HG03060 (cell line): ENCODE measurements around the gene CYP1A1.
"Not testable (repeated sequence)": the region's sequence is repeated elsewhere in the genome, so short reads cannot be mapped to it uniquely, and the experiment has no call there.

Experiments used
- ATAC-seq: cut with Tn5 transposase; IDR thresholded peaks from one replicate; pipeline ENCODE4 v1.9.1; 2021; ENCODE audit warnings: low read depth, moderate number of reproducible peaks; ENCODE audit not compliant: unreplicated experiment

CYP1A1 gene

DNA sequence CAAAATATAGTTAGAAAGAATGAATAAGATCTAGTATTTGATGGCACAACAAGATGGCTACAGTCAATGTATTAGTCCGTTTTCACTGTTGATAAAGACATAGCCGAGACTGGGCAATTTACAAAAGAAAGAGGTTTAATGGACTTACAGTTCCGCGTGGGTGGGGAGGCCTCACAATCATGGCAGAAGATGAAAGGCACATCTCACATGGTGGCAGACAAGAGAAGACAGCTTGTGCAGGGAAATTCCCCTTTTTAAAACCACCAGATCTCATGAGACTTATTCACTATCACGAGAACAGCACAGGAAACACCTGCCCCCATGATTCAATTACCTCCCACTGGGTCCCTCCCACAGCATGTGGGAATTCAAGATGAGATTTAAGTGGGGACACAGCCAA is 12.9 kb upstream of the CYP1A1 start:
- ATAC-seq = not testable (repeated sequence)

GRCh38 chr15:74735305-74735704 is 10.0 kb upstream of the CYP1A1 start:
- no peak for ATAC-seq

DNA sequence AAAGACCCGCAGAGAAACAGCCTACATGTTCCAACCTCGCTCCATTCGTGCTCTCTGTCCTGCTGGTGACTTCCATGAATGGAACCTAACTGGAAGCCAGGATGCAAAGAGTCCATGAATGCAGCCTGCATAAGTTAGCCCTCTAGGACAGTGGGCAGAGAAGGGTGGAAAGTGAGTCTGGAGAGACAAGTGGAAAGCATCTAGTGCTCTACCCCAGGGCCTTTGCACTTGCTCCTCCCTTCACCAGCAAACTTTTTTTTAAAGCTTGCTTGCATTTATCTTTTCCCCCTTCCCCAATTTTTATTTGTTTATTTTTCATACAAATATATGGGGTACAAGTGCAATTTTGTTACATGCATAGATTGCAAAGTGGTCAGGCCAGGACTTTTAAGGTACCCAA is 7.9 kb upstream of the CYP1A1 start:
- no peak for ATAC-seq

DNA sequence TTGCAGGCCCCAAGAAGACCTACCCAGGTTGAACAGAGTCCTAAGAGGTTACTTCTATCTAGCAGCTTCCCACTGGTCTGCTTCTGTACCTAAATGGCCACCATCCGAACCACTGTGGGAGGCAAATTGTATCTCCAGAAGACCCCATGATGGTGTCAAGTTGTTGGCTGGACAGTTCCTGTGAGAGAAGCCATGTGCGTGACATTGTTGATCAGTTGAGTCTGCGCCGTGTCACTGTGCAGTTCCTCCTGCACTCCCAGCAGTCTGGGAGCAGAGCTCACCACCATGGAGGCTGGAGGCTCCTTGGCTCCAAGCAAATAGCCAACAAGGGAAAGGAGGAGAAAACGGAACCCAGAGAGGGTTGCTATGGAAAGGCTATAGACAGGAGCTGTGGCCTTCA is 7.5 kb upstream of the CYP1A1 start:
- ATAC-seq = no peak

DNA sequence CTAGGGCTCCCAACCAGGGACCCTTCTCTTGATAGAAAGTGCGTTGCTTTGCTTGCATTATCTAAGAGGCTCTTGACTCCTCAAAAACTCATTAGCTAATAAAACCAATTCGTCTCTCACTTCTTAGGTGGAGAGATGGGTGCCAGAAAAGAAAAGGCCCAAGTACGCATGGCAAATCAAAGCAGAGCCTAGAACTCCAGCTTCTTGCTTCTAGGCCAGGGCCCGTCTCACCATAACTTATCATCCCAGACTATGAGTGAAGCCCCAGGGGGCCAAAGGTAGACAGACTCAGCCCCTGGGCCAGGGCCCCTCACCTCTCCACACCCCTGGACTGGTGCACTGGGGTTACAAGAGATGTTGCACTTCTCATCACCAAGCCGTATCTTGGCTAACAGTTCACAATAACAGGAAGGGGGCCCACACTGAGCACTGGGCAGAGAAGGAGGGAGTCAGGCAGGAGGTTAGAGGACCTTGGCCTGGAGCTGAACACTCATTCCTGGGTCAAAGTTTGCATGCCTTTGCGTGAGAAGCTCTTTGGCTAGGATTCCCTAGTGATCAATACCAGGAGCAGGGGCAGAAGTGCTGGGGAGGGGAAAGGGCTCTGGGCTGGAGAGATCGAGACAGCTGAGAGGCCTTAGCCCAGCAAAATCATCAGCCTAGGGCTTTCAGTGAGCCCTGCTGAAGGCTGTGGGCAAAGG is 5.4 kb upstream of the CYP1A1 start:
- ATAC-seq = no peak

- ATAC-seq = not testable (repeated sequence)
Observed at GRCh38 chr15:74729372-74729771, 4.0 kb upstream of the CYP1A1 start.

GRCh38 chr15:74728699-74729098 is 3.4 kb upstream of the CYP1A1 start:
- not testable (repeated sequence) for ATAC-seq

DNA sequence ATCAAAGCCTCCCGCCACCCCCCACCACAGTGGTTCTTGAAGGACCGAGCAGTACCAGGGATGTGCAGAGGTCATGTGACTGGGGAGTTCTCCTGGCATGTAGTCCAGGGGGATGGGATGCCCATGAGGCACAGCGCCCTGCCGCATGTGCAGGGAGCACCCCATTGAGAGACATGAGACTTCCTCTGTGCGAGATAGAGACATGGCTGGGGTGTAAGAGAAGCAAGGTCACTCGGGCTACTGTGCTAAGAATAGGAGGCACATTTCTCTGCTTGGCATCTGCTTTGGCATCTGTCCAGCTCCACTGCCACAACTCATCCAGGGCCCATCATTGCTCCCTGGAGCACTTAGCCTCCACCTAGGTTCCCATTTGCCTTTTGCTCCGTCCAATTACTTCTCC is 2.4 kb upstream of the CYP1A1 start:
- no peak for ATAC-seq

- ATAC-seq = no peak
Observed at GRCh38 chr15:74726774-74727164, 1.4 kb upstream of the CYP1A1 start.

DNA sequence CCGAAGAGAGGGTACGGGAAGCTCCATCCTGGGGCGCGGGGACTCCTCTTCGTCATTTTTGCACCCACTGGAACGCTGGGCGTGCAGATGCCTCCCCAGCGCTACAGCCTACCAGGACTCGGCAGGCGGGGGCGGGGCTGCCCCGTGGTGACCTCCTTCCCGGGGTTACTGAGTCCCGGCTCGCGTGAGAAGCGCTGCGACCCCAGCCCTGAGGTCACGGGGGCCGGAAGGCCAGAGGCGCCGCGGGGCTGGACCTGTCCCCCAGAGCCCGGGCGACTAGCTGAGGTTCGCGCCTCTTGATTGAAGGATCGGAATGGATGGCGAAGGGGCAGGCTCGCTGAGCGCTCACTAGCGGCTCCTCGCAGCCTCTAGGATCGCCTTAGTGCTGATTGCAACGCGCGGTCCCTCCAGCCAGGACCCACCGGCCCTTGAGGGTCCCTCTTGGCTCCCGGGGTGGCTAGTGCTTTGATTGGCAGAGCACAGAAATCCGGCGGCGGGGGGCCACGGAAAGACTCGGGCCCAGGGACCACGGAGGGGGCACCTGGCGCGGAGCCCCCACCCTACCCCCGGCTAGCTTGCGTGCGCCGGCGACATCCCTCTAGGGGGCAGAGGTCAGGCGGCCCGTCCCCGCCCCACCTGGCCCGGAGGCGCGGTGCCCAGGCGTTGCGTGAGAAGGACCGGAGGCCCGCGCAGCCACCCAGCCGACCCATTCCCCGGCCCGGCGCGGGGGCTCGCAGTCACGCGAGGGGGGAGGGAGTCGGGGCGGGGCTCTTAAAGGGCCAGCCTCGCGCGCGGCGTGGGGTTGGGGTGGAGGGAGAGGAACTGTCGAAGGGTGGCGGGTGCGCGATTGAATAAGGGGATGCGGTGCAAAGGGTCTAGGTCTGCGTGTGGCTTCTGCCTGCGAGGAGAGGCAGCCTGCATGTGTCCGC is 781 bp upstream of the CYP1A1 start:
- no peak for ATAC-seq

- no peak for ATAC-seq
Observed at GRCh38 chr15:74724570-74725224, 631 bp downstream of the CYP1A1 start.

- no peak for ATAC-seq
Observed at GRCh38 chr15:74723754-74724334, 1.5 kb downstream of the CYP1A1 start.

DNA sequence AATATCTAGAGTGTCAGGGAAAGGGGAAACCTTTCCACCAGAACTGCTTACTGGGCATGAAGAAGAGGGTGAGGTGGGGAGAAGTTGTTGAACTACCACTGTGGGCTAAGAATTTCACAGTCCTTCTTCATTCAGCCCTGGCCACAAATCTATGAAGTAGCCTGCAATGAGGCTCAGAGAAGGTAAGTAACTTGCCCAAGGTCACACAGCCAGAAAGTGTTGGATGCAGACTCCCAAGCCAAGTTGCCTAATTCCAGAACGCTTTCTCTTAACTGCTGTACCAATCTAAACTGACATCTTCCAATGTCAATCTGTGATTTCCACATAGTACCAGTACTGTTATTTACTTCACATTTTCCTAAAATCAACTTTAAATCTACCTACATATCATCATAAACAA is 2.1 kb downstream of the CYP1A1 start:
- no peak for ATAC-seq

- ATAC-seq = no peak
Observed at GRCh38 chr15:74722591-74722990, 2.7 kb downstream of the CYP1A1 start.

DNA sequence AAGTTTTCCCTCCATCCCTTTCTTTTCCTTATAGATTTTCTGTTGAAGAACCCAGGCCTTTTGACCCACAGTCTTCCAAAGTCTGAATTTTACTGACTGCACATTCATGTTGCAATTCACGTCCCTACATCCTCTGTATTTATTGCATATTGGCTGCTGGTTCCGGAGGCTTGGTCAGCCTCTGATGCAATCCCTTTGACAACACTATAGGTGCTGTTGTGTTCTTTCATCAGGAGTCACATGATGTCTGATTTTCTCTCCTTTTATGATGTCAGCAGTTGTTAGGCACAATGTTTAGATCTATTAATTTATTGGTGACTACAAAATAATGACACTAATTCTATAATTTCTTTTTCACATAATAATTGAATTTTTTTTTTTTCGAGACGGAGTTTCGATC is 8.7 kb downstream of the CYP1A1 start:
- ATAC-seq = no peak

- no peak for ATAC-seq
Observed at GRCh38 chr15:74712311-74712710, 13.0 kb downstream of the CYP1A1 start.

DNA sequence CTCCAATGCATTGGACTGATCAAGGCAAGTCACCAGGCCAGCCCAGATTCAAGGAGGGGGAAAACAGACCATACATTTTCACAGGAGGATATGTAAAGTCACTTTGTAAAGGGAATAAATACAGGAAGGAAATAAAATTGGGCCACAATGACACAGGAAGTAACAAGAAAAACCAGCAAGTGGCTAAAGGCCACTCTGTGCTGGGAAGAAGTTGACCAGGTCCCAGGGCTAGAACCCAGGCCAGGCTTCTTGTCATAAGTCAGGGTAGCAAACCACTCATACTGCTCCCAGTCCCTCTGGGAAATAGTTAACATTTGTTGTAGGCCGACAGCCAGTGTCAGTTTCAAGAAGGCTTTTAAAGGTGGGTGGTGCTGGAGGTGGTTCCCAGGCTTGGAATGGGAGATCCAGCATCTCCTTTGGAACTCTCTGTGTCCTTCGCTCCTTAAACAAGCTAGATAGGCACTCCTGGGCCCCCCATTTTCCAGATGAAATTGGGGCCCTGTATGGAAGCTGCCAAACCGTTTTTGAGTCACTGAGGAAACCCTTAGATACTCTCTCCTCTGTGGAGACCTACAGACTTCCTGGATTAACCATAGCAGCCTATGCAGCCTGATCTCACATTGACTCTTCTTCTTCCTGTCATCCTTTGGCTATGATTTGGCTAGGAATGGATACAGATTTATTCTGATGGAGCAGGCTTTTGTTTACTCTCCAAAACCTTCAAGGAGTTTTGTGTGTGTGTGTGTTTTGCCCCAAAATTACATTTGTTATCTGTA is 14.8 kb downstream of the CYP1A1 start:
- ATAC-seq = no peak

- no peak for ATAC-seq
Observed at GRCh38 chr15:74709892-74710291, 15.4 kb downstream of the CYP1A1 start.

- ATAC-seq = no peak
Observed at GRCh38 chr15:74709011-74709410, 16.3 kb downstream of the CYP1A1 start.

- ATAC-seq = no peak
Observed at GRCh38 chr15:74696808-74697207, 28.5 kb downstream of the CYP1A1 start.
